ENCODE measurements around the gene CSN3.
"Not testable (repeated sequence)": the region's sequence is repeated elsewhere in the genome, so short reads cannot be mapped to it uniquely, and the experiment has no call there.

CSN3 gene

GRCh38 chr4:70242297-70242696, at the start of gene CSN3:
TSS of gene CSN3 (plus strand) at chr4:70242597. CDS start at chr4:70244820, 2,223 bp downstream.
- not testable (repeated sequence) for H3K27ac Mint-ChIP-seq, H3K9me3 Mint-ChIP-seq, H3K36me3 Mint-ChIP-seq, H3K27me3 Mint-ChIP-seq, ATAC-seq, H3K4me3 Mint-ChIP-seq, H3K4me1 Mint-ChIP-seq

DNA sequence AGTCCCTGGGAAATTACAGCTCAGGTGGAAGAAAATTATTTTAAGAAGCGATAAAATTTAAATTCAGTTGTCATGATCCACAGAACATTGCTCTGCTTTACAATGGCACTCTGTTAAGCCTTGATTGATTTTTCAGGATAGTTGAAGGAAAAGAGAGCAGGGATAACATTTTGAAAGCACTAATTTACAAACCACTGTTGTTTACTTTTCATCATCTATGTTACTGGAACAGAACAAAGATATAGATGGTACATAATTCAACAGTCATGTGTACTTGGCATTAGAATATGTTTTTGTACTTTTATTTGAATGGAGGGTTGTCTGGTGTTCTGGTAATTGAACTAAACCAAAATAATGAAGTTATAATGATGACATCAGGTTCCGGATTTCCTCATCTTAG, 49.5 kb upstream of the CSN3 start:
- Mint-ChIP-seq H3K27me3 (no peaks in the 10 kb centered on the region), H3K9me3 (peaks cover 4% of the 10 kb centered on the region), H3K27ac (no peak overlapping the region), H3K4me1 (no peaks in the 10 kb centered on the region), H3K36me3 (no peaks in the 10 kb centered on the region), H3K4me3 (no peak overlapping the region)
- no peak for ATAC-seq

DNA sequence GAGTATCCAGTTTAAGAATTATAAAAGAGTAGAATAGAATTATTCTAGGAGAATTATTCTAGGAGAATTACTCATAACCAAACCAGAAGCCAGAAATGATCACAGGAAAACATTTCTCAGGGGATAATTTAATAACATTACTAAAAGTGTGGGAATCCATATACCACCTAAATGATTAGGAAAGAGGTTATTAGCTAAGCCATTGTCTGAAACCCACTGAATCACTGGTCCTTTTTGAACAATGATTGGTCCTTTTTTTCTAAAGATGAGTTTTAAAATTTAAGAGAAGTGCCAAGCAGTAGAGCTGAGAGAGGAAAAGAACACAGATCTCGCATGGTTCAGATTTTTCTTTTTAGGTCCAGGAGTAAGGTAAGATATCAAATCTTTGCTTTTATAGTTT, 47.0 kb upstream of the CSN3 start, which contains the start of gene ODAM:
Gene ODAM (plus strand): TSS at position 301 of the 400 bp plus-strand sequence. CDS start 819 bp downstream, outside the sequence.
- Mint-ChIP-seq H3K9me3 (peaks cover 4% of the 10 kb centered on the region), H3K27me3 (no peaks in the 10 kb centered on the region), H3K4me1 (no peaks in the 10 kb centered on the region), H3K27ac (no peak within 1 kb of the TSS), H3K36me3 (no peaks in the 10 kb centered on the region), H3K4me3 (no peak within 1 kb of the TSS)
- no peak for ATAC-seq

GRCh38 chr4:70196857-70197256, 45.5 kb upstream of the CSN3 start:
- ATAC-seq, result no peak
- Mint-ChIP-seq H3K4me1 (no peaks in the 10 kb centered on the region), H3K9me3 (no peaks in the 10 kb centered on the region), H3K27me3 (no peaks in the 10 kb centered on the region), H3K27ac (no peak overlapping the region), H3K36me3 (no peaks in the 10 kb centered on the region), H3K4me3 (no peak overlapping the region)

DNA sequence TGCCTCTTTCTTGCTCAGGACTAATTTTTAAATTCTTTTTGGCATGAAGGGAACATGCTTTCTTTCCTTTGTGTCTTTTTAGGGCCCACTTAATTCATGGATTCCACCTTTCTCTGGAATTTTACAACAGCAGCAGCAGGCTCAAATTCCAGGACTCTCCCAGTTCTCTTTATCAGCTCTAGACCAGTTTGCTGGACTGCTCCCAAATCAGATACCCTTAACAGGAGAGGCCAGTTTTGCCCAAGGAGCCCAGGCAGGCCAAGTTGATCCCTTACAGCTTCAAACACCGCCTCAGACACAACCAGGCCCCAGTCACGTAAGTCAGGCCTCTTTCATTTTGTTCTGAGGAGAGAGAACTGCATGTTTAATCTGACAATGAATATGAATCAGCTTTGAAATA, 44.6 kb upstream of the CSN3 start:
- Mint-ChIP-seq H3K4me1 (no peaks in the 10 kb centered on the region), H3K9me3 (no peaks in the 10 kb centered on the region), H3K27me3 (no peaks in the 10 kb centered on the region), H3K4me3 (no peak overlapping the region), H3K36me3 (no peaks in the 10 kb centered on the region), H3K27ac (no peak overlapping the region)
- ATAC-seq, result no peak

- Mint-ChIP-seq H3K27me3 (no peaks in the 10 kb centered on the region), H3K27ac (no peak overlapping the region), H3K4me1 (no peaks in the 10 kb centered on the region), H3K9me3 (no peaks in the 10 kb centered on the region), H3K4me3 (no peak overlapping the region), H3K36me3 (no peaks in the 10 kb centered on the region)
- ATAC-seq, result no peak
Observed at GRCh38 chr4:70203601-70204000, 38.8 kb upstream of the CSN3 start.

- H3K4me3 Mint-ChIP-seq, H3K9me3 Mint-ChIP-seq, H3K27me3 Mint-ChIP-seq, H3K4me1 Mint-ChIP-seq, H3K36me3 Mint-ChIP-seq, ATAC-seq, H3K27ac Mint-ChIP-seq: not testable (repeated sequence)
Observed at GRCh38 chr4:70212752-70213151, 29.6 kb upstream of the CSN3 start.

DNA sequence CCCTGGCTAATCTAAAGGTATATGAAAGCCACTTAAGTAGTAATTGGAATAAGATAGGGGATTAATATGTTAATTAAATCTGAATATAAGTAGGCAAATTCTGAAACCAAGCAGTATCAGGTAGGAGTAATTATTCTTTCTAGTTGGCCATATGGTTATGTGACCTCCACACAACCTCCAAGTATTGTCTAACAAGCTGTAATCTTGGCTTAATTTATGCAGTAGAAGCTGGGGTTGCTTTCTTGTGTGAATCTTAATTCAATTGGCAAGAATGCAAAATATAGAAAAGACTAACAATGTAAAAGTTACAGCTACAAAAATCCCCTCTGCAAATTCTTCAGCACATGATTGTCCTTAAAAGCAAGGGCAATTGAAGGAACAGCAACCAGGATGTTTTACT, 26.3 kb upstream of the CSN3 start:
- not testable (repeated sequence) for H3K36me3 Mint-ChIP-seq, ATAC-seq, H3K27ac Mint-ChIP-seq, H3K4me3 Mint-ChIP-seq, H3K9me3 Mint-ChIP-seq, H3K4me1 Mint-ChIP-seq, H3K27me3 Mint-ChIP-seq

- not testable (repeated sequence) for H3K4me3 Mint-ChIP-seq, H3K27me3 Mint-ChIP-seq, H3K27ac Mint-ChIP-seq, H3K9me3 Mint-ChIP-seq, H3K4me1 Mint-ChIP-seq, ATAC-seq, H3K36me3 Mint-ChIP-seq
Observed at GRCh38 chr4:70216550-70216949, 25.8 kb upstream of the CSN3 start.

- not testable (repeated sequence) for H3K27me3 Mint-ChIP-seq
Observed at GRCh38 chr4:70221389-70221788, 21.0 kb upstream of the CSN3 start.

GRCh38 chr4:70221818-70222217, 20.6 kb upstream of the CSN3 start:
- H3K27me3 Mint-ChIP-seq, H3K36me3 Mint-ChIP-seq, H3K27ac Mint-ChIP-seq, H3K4me3 Mint-ChIP-seq, ATAC-seq, H3K9me3 Mint-ChIP-seq, H3K4me1 Mint-ChIP-seq: not testable (repeated sequence)

More at GRCh38 chr4:70221389-70221788, 21.0 kb upstream of the CSN3 start:
- H3K36me3 Mint-ChIP-seq, ATAC-seq, H3K27ac Mint-ChIP-seq, H3K9me3 Mint-ChIP-seq, H3K4me3 Mint-ChIP-seq, H3K4me1 Mint-ChIP-seq: not testable (repeated sequence)

DNA sequence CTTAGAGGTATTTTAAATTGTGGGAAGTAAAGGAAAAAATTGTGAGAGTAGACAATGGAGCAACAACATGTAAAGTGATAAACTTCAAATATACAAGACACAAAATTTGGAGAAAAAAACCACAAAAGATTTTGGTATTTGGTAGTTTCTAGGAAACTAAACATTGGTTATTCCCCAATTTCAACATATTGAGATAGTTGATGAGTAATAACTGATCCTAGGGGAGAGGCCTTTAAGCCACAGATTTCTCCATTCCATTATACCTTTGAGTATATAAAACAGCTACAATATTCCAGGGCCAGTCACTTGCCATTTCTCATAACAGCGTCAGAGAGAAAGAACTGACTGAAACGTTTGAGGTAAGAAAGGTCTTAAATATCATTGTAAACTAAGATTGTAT, 16.6 kb upstream of the CSN3 start, which contains the start of gene FDCSP:
Gene FDCSP (plus strand): TSS at position 301 of the 400 bp plus-strand sequence. CDS start 5,071 bp downstream, outside the sequence.
- Mint-ChIP-seq H3K27ac (no peak within 1 kb of the TSS), H3K36me3 (no peaks in the 10 kb centered on the region), H3K9me3 (peaks cover 3% of the 10 kb centered on the region), H3K4me3 (no peak within 1 kb of the TSS), H3K27me3 (no peaks in the 10 kb centered on the region), H3K4me1 (no peaks in the 10 kb centered on the region)
- no peak for ATAC-seq

DNA sequence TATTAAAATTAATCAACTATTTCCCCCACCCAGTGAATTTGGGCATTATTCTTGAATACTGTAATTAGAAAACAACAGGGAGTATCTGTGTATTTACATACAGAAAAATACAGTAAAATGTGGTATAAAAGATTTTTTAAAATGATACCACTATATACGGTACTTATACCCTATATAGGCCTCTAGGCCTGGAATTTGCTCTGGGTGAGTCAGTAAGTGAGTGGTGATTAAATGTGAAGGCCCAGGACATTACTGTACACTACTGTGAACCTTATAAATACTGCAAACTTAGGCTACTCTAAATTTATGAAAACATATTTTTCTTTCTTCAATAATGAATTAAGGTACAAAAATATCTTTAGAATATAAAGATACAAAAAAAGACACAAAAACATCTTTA, 6.3 kb upstream of the CSN3 start:
- no peaks in the 10 kb centered on the region for H3K36me3 Mint-ChIP-seq
- no peaks in the 10 kb centered on the region for H3K27me3 Mint-ChIP-seq
- no peak for ATAC-seq

DNA sequence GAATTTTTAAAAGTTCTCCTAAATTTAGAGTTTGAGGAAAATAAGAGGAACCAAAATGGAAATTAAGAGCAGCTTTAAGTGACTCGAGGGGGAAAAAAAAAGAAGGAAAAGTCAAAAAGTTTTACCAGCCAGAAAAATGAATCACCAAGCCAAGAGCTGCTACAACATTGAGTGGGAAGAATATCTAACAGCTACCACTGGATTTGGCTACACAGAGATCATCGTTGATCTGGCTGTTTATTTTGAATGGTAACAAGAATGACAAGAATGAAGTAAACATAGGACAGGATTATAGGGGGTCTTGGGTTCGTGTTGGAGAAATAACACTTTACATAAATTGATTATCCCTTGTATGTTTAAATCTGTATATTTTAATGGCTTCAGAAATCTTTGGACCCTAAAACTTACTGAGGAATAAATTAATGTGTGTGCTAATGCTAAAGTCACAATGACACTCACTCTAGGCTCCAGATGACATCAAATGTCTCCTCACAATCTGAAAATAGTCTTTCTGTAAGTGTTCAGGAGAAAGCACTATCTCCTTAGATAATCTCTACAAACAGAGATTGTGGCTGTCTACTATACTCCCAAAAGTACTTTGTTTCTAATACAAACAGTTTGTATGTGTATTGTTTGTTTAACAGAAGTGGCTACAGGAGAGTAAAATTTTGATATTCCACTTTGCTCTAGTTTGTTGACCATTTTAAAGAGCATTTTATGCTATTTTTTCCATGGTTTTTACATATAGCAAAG, 3.1 kb upstream of the CSN3 start:
- H3K27ac Mint-ChIP-seq, result no peak overlapping the region
- H3K4me3 Mint-ChIP-seq, result no peak overlapping the region

More for the DNA sequence above, 6.3 kb upstream of the CSN3 start:
- H3K9me3 Mint-ChIP-seq, result no peaks in the 10 kb centered on the region
- H3K4me1 Mint-ChIP-seq, result no peaks in the 10 kb centered on the region
- no peak overlapping the region for H3K27ac Mint-ChIP-seq
- no peak overlapping the region for H3K4me3 Mint-ChIP-seq

DNA sequence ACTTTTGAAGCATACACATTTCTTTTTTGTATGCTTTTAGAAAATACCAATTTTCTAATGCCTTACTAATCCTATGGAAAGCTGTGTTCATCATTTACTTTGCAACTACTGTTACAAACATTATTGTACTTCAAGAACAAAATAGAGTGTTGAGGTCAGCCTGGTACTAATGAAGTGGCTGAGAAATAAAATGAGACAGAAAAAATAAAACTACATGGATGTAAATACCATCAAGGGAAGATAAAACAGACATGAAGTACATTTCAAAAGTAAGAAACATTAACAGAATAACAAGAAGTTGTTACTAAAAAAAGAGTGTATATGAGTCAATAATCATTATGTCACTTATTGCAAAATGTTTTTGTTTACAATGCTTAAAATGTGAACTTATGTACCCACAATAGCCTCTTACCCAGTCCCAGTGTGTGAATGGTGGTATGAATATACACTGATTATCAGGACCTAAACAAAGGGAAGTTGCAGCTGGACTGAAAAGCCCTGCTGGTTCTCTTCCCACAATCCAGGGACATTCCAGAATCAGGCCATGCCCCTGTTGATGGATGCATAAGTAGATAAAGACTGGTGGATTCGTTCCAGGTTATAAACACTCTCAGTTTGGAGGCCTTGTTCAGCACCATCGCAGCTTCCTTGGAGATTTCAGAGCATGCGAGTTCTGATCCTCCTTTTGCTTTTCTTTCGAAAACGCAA, 2.4 kb upstream of the CSN3 start:
- Mint-ChIP-seq H3K4me3 (no peak overlapping the region), H3K4me1 (no peaks in the 10 kb centered on the region), H3K27me3 (no peaks in the 10 kb centered on the region), H3K9me3 (no peaks in the 10 kb centered on the region), H3K27ac (no peak overlapping the region), H3K36me3 (no peaks in the 10 kb centered on the region)
- no peak for ATAC-seq

More for the DNA sequence above, 3.1 kb upstream of the CSN3 start:
- Mint-ChIP-seq H3K36me3 (no peaks in the 10 kb centered on the region), H3K27me3 (no peaks in the 10 kb centered on the region), H3K4me1 (no peaks in the 10 kb centered on the region), H3K9me3 (no peaks in the 10 kb centered on the region)
- ATAC-seq, result no peak

GRCh38 chr4:70243091-70243490, 694 bp downstream of the CSN3 start:
- Mint-ChIP-seq H3K36me3 (no peaks in the 10 kb centered on the region), H3K27ac (no peak overlapping the region), H3K4me1 (no peaks in the 10 kb centered on the region), H3K4me3 (no peak overlapping the region), H3K9me3 (no peaks in the 10 kb centered on the region), H3K27me3 (no peaks in the 10 kb centered on the region)
- no peak for ATAC-seq
